GM23338 (cell line): ENCODE results near the gene APPBP2. TPM values are rescaled to one million over a fixed set of nuclear protein-coding genes. Genes with fewer than 3 reads are reported as not detected.

ENCODE experiments used
- ATAC-seq: fragments of 200-7000 bp; cut with Tn5 transposase; 3 replicates; pipeline ENCODE4 v1.9.1; 2020
- DNase-seq: peaks from one replicate; pipeline ENCODE4 v3.0.0-alpha.2; 2015; ENCODE audit warnings: low spot score
- H2AFZ ChIP-seq: fragments of 200-600 bp; sonication (generic); 2 replicates; pipeline ENCODE4 v1.8.0; 2016; ENCODE audit warnings: antibody characterized with exemption, mild to moderate bottlenecking, moderate library complexity
- H3F3A ChIP-seq: fragments of 200-600 bp; sonication (generic); replicated peaks from 2 replicates; pipeline ENCODE4 v1.8.0; 2017; ENCODE audit warnings: antibody characterized with exemption, mixed run types, low read depth
- H3K27ac ChIP-seq: fragments of 200-600 bp; sonication (generic); 2 replicates; pipeline ENCODE4 v1.6.1; 2016; ENCODE audit warnings: low read depth
- H3K27me3 ChIP-seq: fragments of 200-600 bp; sonication (generic); 2 replicates; pipeline ENCODE4 v1.8.0; 2016; ENCODE audit warnings: mild to moderate bottlenecking, mixed run types, moderate library complexity; ENCODE audit not compliant: insufficient read depth
- H3K36me3 ChIP-seq: fragments of 200-600 bp; sonication (generic); 2 replicates; pipeline ENCODE4 v1.8.0; 2016; ENCODE audit warnings: mild to moderate bottlenecking; ENCODE audit not compliant: insufficient read depth
- H3K4me1 ChIP-seq: fragments of 200-600 bp; sonication (generic); 2 replicates; pipeline ENCODE4 v1.8.0; 2016; ENCODE audit warnings: mild to moderate bottlenecking, moderate library complexity; ENCODE audit not compliant: insufficient read depth
- H3K4me2 ChIP-seq: fragments of 200-600 bp; sonication (generic); 2 replicates; pipeline ENCODE4 v1.7.1; 2017; ENCODE audit warnings: mixed run types
- H3K4me3 ChIP-seq: fragments of 200-600 bp; sonication (generic); 2 replicates; pipeline ENCODE4 v1.6.1; 2016; ENCODE audit warnings: mixed run types
- H3K79me2 ChIP-seq: fragments of 200-600 bp; sonication (generic); replicated peaks from 2 replicates; pipeline ENCODE4 v1.8.0; 2017; ENCODE audit warnings: mild to moderate bottlenecking; ENCODE audit not compliant: insufficient read depth
- H3K9me2 ChIP-seq: fragments of 200-600 bp; sonication (generic); 2 replicates; pipeline ENCODE4 v1.8.0; 2017; ENCODE audit not compliant: insufficient read depth
- H4K20me1 ChIP-seq: fragments of 200-600 bp; sonication (generic); replicated peaks from 2 replicates; pipeline ENCODE4 v1.8.0; 2017; ENCODE audit warnings: mild to moderate bottlenecking; ENCODE audit not compliant: insufficient read depth
- H3K27ac Mint-ChIP-seq: 2 replicates; pipeline ENCODE4 v1.8.0; 2020; ENCODE audit warnings: inconsistent platforms, mild to moderate bottlenecking, moderate library complexity, mixed read lengths
- H3K27me3 Mint-ChIP-seq: 3 replicates; pipeline ENCODE4 v1.8.0; 2022; ENCODE audit warnings: low read depth, mild to moderate bottlenecking, moderate library complexity, mixed read lengths, inconsistent platforms; ENCODE audit not compliant: insufficient read depth, poor library complexity
- H3K36me3 Mint-ChIP-seq: 3 replicates; pipeline ENCODE4 v1.8.0; 2021; ENCODE audit warnings: low read depth, mild to moderate bottlenecking, inconsistent platforms, moderate library complexity, mixed read lengths
- H3K4me1 Mint-ChIP-seq: 3 replicates; pipeline ENCODE4 v1.8.0; 2020; ENCODE audit warnings: mild to moderate bottlenecking, inconsistent platforms, mixed read lengths
- H3K4me3 Mint-ChIP-seq: 3 replicates; pipeline ENCODE4 v1.8.0; 2021; ENCODE audit warnings: moderate library complexity, mild to moderate bottlenecking, inconsistent platforms, mixed read lengths
- H3K9me3 Mint-ChIP-seq: 3 replicates; pipeline ENCODE4 v1.8.0; 2020; ENCODE audit warnings: moderate library complexity, mild to moderate bottlenecking, inconsistent platforms, mixed read lengths
- CTCF ChIP-seq, 2 experiments: fragments of 200-600 bp in 1 of 2; sonication (generic) in 1 of 2; conservative IDR thresholded peaks; 2 replicates each; pipeline versions ENCODE4 v1.5.1 to v1.6.1; 2016 to 2017; ENCODE audit warnings: antibody characterized with exemption in 2 of 2, low read depth in 2 of 2, mild to moderate bottlenecking in 2 of 2, moderate library complexity in 1 of 2
- NANOG ChIP-seq: IDR thresholded peaks from 2 replicates; pipeline ENCODE4 v1.6.1; 2016; ENCODE audit warnings: antibody characterized with exemption, borderline replicate concordance
- POLR2AphosphoS5 ChIP-seq: IDR thresholded peaks from 2 replicates; pipeline ENCODE4 v1.6.1; 2016; ENCODE audit warnings: antibody characterized with exemption, low read depth
- REST ChIP-seq: IDR thresholded peaks from one replicate; pipeline ENCODE4 v1.6.1; 2018; ENCODE audit warnings: antibody characterized with exemption; ENCODE audit not compliant: unreplicated experiment
- ZNF114 ChIP-seq: fragments of 250-450 bp; sonication (Bioruptor Pico); IDR thresholded peaks from 2 replicates; pipeline ENCODE4 v1.5.0; 2020; ENCODE audit warnings: mild to moderate bottlenecking, moderate library complexity
- ZNF462 ChIP-seq: fragments of 250-450 bp; sonication (Bioruptor Pico); IDR thresholded peaks from 2 replicates; pipeline ENCODE4 v1.5.0; 2020; ENCODE audit warnings: mild to moderate bottlenecking, moderate library complexity
- polyA plus RNA-seq: library from polyadenylated mRNA; unstranded; fragments of >200 nt; fragmentation: Nextera tagmentation; extraction: Ambion mirVana; gene quantifications from 2 replicates; pipeline ENCODE4 v1.2.1, GENCODE V29; 2016
- total RNA-seq: library from RNA; depleted of rRNA; stranded (reverse); fragments of >200 nt; shearing (Covaris generic); gene quantifications from 2 replicates; pipeline ENCODE4 v1.2.3, GENCODE V29; 2014

Gene APPBP2
- total and polyA plus RNA-seq, 2 experiments from 2014 or later: 9.3 to 15.0 TPM

- TF ChIP-seq REST: no peak
- no peak for TF ChIP-seq CTCF (conservative IDR thresholded peaks at IDR 0.05; ENCODE audit: low read depth in 2 of 2)
These were observed 34.8 kb upstream of the APPBP2 start (continued) for GRCh38 chr17:60560860-60561257.

- H3K27ac Mint-ChIP-seq: no peak overlapping the region
- Histone ChIP-seq H3K27me3 (no peaks in the 10 kb centered on the region), H3F3A (no peaks in the 10 kb centered on the region), H2AFZ (peak overlapping the region; percentile 52; the same call in 1 of the 2 replicates), H3K79me2 (no peaks in the 10 kb centered on the region), H3K4me2 (no peak overlapping the region), H3K36me3 (no peaks in the 10 kb centered on the region; the same call in 1 of the 2 replicates), H3K4me1 (no peaks in the 10 kb centered on the region), H3K27ac (no peak overlapping the region), H3K4me3 (no peak overlapping the region), H4K20me1 (no peaks in the 10 kb centered on the region), H3K9me2 (no peaks in the 10 kb centered on the region)
- H3K36me3 Mint-ChIP-seq: peaks cover 24% of the 10 kb centered on the region
- H3K4me1 Mint-ChIP-seq: no peaks in the 10 kb centered on the region
- H3K9me3 Mint-ChIP-seq: peaks cover 36% of the 10 kb centered on the region
- H3K4me3 Mint-ChIP-seq: no peak overlapping the region
- peaks cover 2% of the 10 kb centered on the region for H3K27me3 Mint-ChIP-seq
- ATAC-seq: no peak
- DNase-seq: no peak
- no peak for TF ChIP-seq ZNF114 (CRISPR knock-in tag)
- TF ChIP-seq CTCF (conservative IDR thresholded peaks at IDR 0.05; ENCODE audit: low read depth in 2 of 2): no peak
- no peak for TF ChIP-seq ZNF462 (CRISPR knock-in tag)
- no peak for TF ChIP-seq POLR2AphosphoS5
- TF ChIP-seq NANOG: no peak
These were observed 34.2 kb upstream of the APPBP2 start for GRCh38 chr17:60559995-60560859.
